Neural crest cell (in vitro differentiated cells): Measurements from ENCODE around the gene ATXN7L1. TPM values are rescaled to one million over a fixed set of nuclear protein-coding genes. Genes with fewer than 3 reads are reported as not detected.
A peak's percentile ranks its signal among the peaks of the same experiment; 100 is the strongest.

Experiments used
- DNase-seq: peaks from one replicate; pipeline ENCODE4 v3.0.0; 2021; ENCODE audit warnings: low read depth, mixed read lengths, low spot score
- H3K27ac Mint-ChIP-seq: one replicate; pipeline ENCODE4 v1.8.0; 2021; ENCODE audit warnings: mild to moderate bottlenecking, mixed read lengths; ENCODE audit not compliant: unreplicated experiment
- H3K27me3 Mint-ChIP-seq: 2 replicates; pipeline ENCODE4 v1.8.0; 2021; ENCODE audit warnings: low read depth, mild to moderate bottlenecking, mixed read lengths
- H3K36me3 Mint-ChIP-seq: 2 replicates; pipeline ENCODE4 v1.8.0; 2021; ENCODE audit warnings: low read depth, mild to moderate bottlenecking, mixed read lengths
- H3K4me1 Mint-ChIP-seq: 2 replicates; pipeline ENCODE4 v1.8.0; 2021; ENCODE audit warnings: mixed read lengths
- H3K4me3 Mint-ChIP-seq: one replicate; pipeline ENCODE4 v1.8.0; 2021; ENCODE audit warnings: mild to moderate bottlenecking, mixed read lengths
- H3K9me3 Mint-ChIP-seq: 2 replicates; pipeline ENCODE4 v1.8.0; 2021; ENCODE audit warnings: mixed read lengths
- total RNA-seq: library from RNA; stranded (reverse); gene quantifications from 2 replicates; pipeline ENCODE4 v1.2.1, GENCODE V29; 2021
- TF ChIP-seq, protein P1 (sequence below): fragments of 200-600 bp; sonication (generic); conservative IDR thresholded peaks from 2 replicates; pipeline ENCODE4 v1.5.0; 2021; ENCODE audit warnings: antibody characterized with exemption, mild to moderate bottlenecking

Gene ATXN7L1
- total RNA-seq, 1 donor from 2014 or later: 14.4 TPM

- DNase-seq: no peak
- Mint-ChIP-seq H3K9me3 (no peaks in the 10 kb centered on the region), H3K36me3 (peaks cover 3% of the 10 kb centered on the region), H3K4me1 (peaks cover 25% of the 10 kb centered on the region), H3K27ac (no peak overlapping the region), H3K4me3 (no peak overlapping the region), H3K27me3 (no peaks in the 10 kb centered on the region)
- TF ChIP-seq, protein P1, sequence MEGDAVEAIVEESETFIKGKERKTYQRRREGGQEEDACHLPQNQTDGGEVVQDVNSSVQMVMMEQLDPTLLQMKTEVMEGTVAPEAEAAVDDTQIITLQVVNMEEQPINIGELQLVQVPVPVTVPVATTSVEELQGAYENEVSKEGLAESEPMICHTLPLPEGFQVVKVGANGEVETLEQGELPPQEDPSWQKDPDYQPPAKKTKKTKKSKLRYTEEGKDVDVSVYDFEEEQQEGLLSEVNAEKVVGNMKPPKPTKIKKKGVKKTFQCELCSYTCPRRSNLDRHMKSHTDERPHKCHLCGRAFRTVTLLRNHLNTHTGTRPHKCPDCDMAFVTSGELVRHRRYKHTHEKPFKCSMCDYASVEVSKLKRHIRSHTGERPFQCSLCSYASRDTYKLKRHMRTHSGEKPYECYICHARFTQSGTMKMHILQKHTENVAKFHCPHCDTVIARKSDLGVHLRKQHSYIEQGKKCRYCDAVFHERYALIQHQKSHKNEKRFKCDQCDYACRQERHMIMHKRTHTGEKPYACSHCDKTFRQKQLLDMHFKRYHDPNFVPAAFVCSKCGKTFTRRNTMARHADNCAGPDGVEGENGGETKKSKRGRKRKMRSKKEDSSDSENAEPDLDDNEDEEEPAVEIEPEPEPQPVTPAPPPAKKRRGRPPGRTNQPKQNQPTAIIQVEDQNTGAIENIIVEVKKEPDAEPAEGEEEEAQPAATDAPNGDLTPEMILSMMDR: no peak
Measured at GRCh38 chr7:105800442-105800841, 76.0 kb downstream of the ATXN7L1 start.

GRCh38 chr7:105799677-105800076 is 76.7 kb downstream of the ATXN7L1 start:
- TF ChIP-seq, protein P1: no peak
- Mint-ChIP-seq H3K4me1 (peaks cover 18% of the 10 kb centered on the region), H3K36me3 (peaks cover 3% of the 10 kb centered on the region), H3K9me3 (no peaks in the 10 kb centered on the region), H3K27ac (peak overlapping the region; percentile 63), H3K4me3 (no peak overlapping the region), H3K27me3 (no peaks in the 10 kb centered on the region)
- DNase-seq: no peak

DNA sequence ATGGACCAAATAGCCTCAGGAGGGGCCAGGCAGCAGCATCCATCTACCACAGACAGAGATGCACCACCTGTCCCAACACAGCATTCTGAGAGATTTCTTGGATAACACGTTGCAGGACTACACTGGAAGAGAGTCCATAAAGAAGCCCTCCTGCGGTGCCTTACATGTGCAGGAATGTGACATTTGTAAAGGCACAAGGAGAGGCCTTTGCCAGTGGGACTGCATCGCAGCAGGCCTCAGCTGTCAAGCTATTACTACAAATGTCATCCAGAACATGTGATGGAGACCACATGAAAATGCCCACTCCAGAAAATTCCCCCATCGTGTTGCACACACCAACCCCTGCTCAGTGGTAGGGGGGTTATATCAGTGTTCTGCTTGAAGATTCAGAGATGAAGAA is 77.4 kb downstream of the ATXN7L1 start:
- TF ChIP-seq, protein P1: no peak
- Mint-ChIP-seq H3K9me3 (no peaks in the 10 kb centered on the region), H3K4me3 (no peak overlapping the region), H3K36me3 (peaks cover 3% of the 10 kb centered on the region), H3K27me3 (no peaks in the 10 kb centered on the region), H3K4me1 (peaks cover 16% of the 10 kb centered on the region), H3K27ac (peak overlapping the region; percentile 16)
- DNase-seq: no peak

GRCh38 chr7:105797652-105798051 is 78.7 kb downstream of the ATXN7L1 start:
- Mint-ChIP-seq H3K4me1 (peaks cover 16% of the 10 kb centered on the region), H3K9me3 (no peaks in the 10 kb centered on the region), H3K27ac (peak overlapping the region; percentile 94), H3K4me3 (no peak overlapping the region), H3K36me3 (peaks cover 6% of the 10 kb centered on the region), H3K27me3 (no peaks in the 10 kb centered on the region)
- DNase-seq: no peak
- TF ChIP-seq, protein P1: no peak

GRCh38 chr7:105796365-105796764 is 80.0 kb downstream of the ATXN7L1 start:
- Mint-ChIP-seq H3K4me3 (no peak overlapping the region), H3K9me3 (no peaks in the 10 kb centered on the region), H3K27ac (no peak overlapping the region), H3K36me3 (peaks cover 6% of the 10 kb centered on the region), H3K27me3 (no peaks in the 10 kb centered on the region), H3K4me1 (peaks cover 20% of the 10 kb centered on the region)
- no peak for DNase-seq
- TF ChIP-seq, protein P1: no peak
